HepG2 (cell line): ENCODE results near the gene LRRC4C. TPM values are rescaled to one million over a fixed set of nuclear protein-coding genes. Genes with fewer than 3 reads are reported as not detected.

Experiments used
- ATAC-seq: fragments of 200-7000 bp; cut with Tn5 transposase; 3 replicates; pipeline ENCODE4 v1.9.1; 2020; ENCODE audit warnings: mild to moderate bottlenecking, moderate library complexity
- BruUV-seq: library from RNA; stranded (reverse); fragments of 400-500 nt; replicated peaks from 2 replicates; lab custom pipeline; 2021; lab: Mats Ljungman, UMichigan
- CTCF ChIA-PET: fragments of 300-600 bp; formaldehyde crosslinking; extraction: SDS; loops from one replicate; lab custom pipeline; 2021; ENCODE audit warnings: low total read pairs, inconsistent platforms, low intra/inter-chr PET ratio; lab: Yijun Ruan, JAX
- POLR2A ChIA-PET: fragments of 350-600 bp; sonication (Branson Sonifier 250); formaldehyde crosslinking; loops from one replicate; lab custom pipeline; 2020; ENCODE audit warnings: antibody characterized with exemption, inconsistent platforms; lab: Yijun Ruan, JAX
- DNase-seq: peaks from one replicate; pipeline ENCODE4 v3.0.0-alpha.2; 2015; ENCODE audit warnings: low spot score
- FAIRE-seq: peaks from 3 replicates; lab custom pipeline; 2011; peaks lifted over from hg19 to GRCh38; lab: Jason Lieb, UNC
- H2AFZ ChIP-seq: one replicate; pipeline ENCODE4 v1.6.1; 2011; ENCODE audit warnings: low read length, inconsistent platforms
- H3K27ac ChIP-seq: fragments of 300-600 bp; 3 replicates; pipeline ENCODE4 v1.8.0; 2011; ENCODE audit warnings: mixed run types, mild to moderate bottlenecking, mixed read lengths, low read length, inconsistent platforms; ENCODE audit not compliant: insufficient read depth; ENCODE audit errors: extremely low read length
- H3K27me3 ChIP-seq, 2 experiments: fragments of 200-600 bp in 1 of 2; 2 replicates in 1 of 2; 3 replicates in 1 of 2; pipeline versions ENCODE4 v1.6.0 to v1.8.0; 2011; ENCODE audit warnings: low read length in 2 of 2, mild to moderate bottlenecking in 2 of 2, moderate library complexity in 2 of 2, inconsistent platforms in 1 of 2; ENCODE audit not compliant: insufficient read depth in 2 of 2, control insufficient read depth in 1 of 2
- H3K36me3 ChIP-seq, 2 experiments: fragments of 200-600 bp in 1 of 2; replicated peaks in 1 of 2; 2 replicates in 1 of 2; 3 replicates in 1 of 2; pipeline versions ENCODE4 v1.5.1 to v1.8.0; 2011; ENCODE audit warnings: low read length in 2 of 2, inconsistent platforms in 1 of 2; ENCODE audit not compliant: insufficient read depth in 2 of 2, control insufficient read depth in 1 of 2
- H3K4me1 ChIP-seq: 2 replicates; pipeline ENCODE4 v1.5.1; 2012; ENCODE audit warnings: low read length, inconsistent platforms; ENCODE audit not compliant: insufficient read depth
- H3K4me2 ChIP-seq: 2 replicates; pipeline ENCODE4 v1.6.0; 2011; ENCODE audit warnings: low read depth, low read length, inconsistent platforms
- H3K4me3 ChIP-seq, 3 experiments: fragments of 200-600 bp in 1 of 3; sonication (generic), shearing (Covaris generic) in 1 of 3; replicated peaks in 1 of 3; 2 replicates each; pipeline ENCODE4 v1.5.1; 2011 to 2016; ENCODE audit warnings: low read length in 3 of 3, inconsistent platforms in 2 of 3, low read depth in 2 of 3, mild to moderate bottlenecking in 2 of 3, control low read depth in 1 of 3, mixed read lengths in 1 of 3; ENCODE audit not compliant: insufficient read depth in 1 of 3
- H3K79me2 ChIP-seq: one replicate; pipeline ENCODE4 v1.6.1; 2011; ENCODE audit warnings: low read length, inconsistent platforms; ENCODE audit not compliant: insufficient read depth
- H3K9ac ChIP-seq: 2 replicates; pipeline ENCODE4 v1.6.0; 2011; ENCODE audit warnings: mild to moderate bottlenecking, low read depth, low read length, inconsistent platforms; ENCODE audit not compliant: insufficient read depth
- H3K9me3 ChIP-seq: 2 replicates; pipeline ENCODE4 v1.5.1; 2012; ENCODE audit warnings: mild to moderate bottlenecking, low read length
- H4K20me1 ChIP-seq: 2 replicates; pipeline ENCODE4 v1.6.0; 2011; ENCODE audit warnings: inconsistent platforms, mild to moderate bottlenecking, low read length, moderate library complexity; ENCODE audit not compliant: insufficient read depth
- DMTF1 ChIP-seq: sonication (generic); formaldehyde crosslinking; IDR thresholded peaks from 2 replicates; pipeline ENCODE4 v1.4.0; 2020; ENCODE audit warnings: mild to moderate bottlenecking, missing genetic modification reagents
- DNMT1 ChIP-seq: sonication (generic); formaldehyde crosslinking; IDR thresholded peaks from 2 replicates; pipeline ENCODE4 v1.5.1; 2020; ENCODE audit warnings: mild to moderate bottlenecking, missing genetic modification reagents
- FOXO4 ChIP-seq: sonication (generic); formaldehyde crosslinking; conservative IDR thresholded peaks from 2 replicates; pipeline ENCODE4 v1.8.1; 2023; ENCODE audit warnings: missing genetic modification reagents
- KDM3A ChIP-seq: IDR thresholded peaks from 2 replicates; pipeline ENCODE4 v1.6.1; 2018; ENCODE audit warnings: low read depth, missing compliant biosample characterization
- MYNN ChIP-seq: sonication (generic); formaldehyde crosslinking; IDR thresholded peaks from 2 replicates; pipeline ENCODE4 v1.4.0; 2020; ENCODE audit warnings: mild to moderate bottlenecking, low read depth, missing genetic modification reagents
- ZFP36L2 ChIP-seq: sonication (generic); formaldehyde crosslinking; IDR thresholded peaks from 2 replicates; pipeline ENCODE4 v1.4.0; 2020; ENCODE audit warnings: missing genetic modification reagents
- WGBS: methylation state at CpG from one replicate; pipeline ENCODE4 v1.1.6; 2017; ENCODE audit warnings: low lambda C conversion rate; 5-methylcytosine and 5-hydroxymethylcytosine counted together
- in situ Hi-C: cut with HindIII; loops from 2 replicates; pipeline ENCODE4 v1.10.0; 2017; ENCODE audit warnings: low pct_unique_long_range_greater_than_20kb; ENCODE audit not compliant: extremely low pct_ligation_motif_present
- intact Hi-C: fragments of 100-400 bp; cut with micrococcal nuclease; formaldehyde crosslinking; loops from one replicate; pipeline ENCODE4 v1.10.0; 2022; ENCODE audit not compliant: unreplicated experiment
- polyA plus RNA-seq, 8 experiments: library from polyadenylated mRNA; depleted of rRNA in 3 of 8; stranded (reverse) in 7 of 8; unstranded in 1 of 8; fragments of >200 nt; fragmentation: Illumina TruSeq in 4 of 8; extraction: Trizol in 4 of 8; gene quantifications; 2 replicates each; pipeline versions ENCODE4 v1.2.1 to v1.2.3, GENCODE V29; 2011 to 2016; ENCODE audit warnings: low read depth in 4 of 8, missing spikeins in 1 of 8, mixed read lengths in 1 of 8; ENCODE audit not compliant: insufficient read depth in 1 of 8
- total RNA-seq, 5 experiments: library from RNA; depleted of rRNA; stranded (reverse); fragments of >200 nt; fragmentation: Illumina TruSeq; extraction: Trizol; gene quantifications; 2 replicates each; pipeline ENCODE4 v1.2.3, GENCODE V29; 2016; ENCODE audit warnings: low read depth in 1 of 5

Gene LRRC4C
- total and polyA plus RNA-seq, 2 of the 13 experiments (the other 11 are each of a cell fraction or from before 2014, with no cell fraction given), result not detected

GRCh38 chr11:40271361-40271760 is 1188.1 kb downstream of the LRRC4C start (continued):
- no peak for TF ChIP-seq DMTF1 (CRISPR knock-in tag)
- no peak for TF ChIP-seq MYNN (CRISPR knock-in tag)
- no peak for TF ChIP-seq FOXO4
- TF ChIP-seq KDM3A, result no peak

- no peak overlapping the region for H2AFZ ChIP-seq
- WGBS, result 0% methylated on average over 2 of the region's 2 CpGs
- DNase-seq, result no peak
- TF ChIP-seq ZFP36L2 (no peak), DNMT1 (CRISPR knock-in tag) (no peak)
- POLR2A ChIA-PET, result no interaction called here
- H3K4me2 ChIP-seq, result no peak overlapping the region
- no peak overlapping the region for H3K27ac ChIP-seq
- no TSS peak for BruUV-seq
- no peaks in the 10 kb centered on the region for H4K20me1 ChIP-seq
- no peaks in the 10 kb centered on the region for H3K4me1 ChIP-seq
- FAIRE-seq, result no peak
- in situ Hi-C loops, result no loop called here
- H3K9me3 ChIP-seq, result no peaks in the 10 kb centered on the region
- H3K4me3 ChIP-seq, result no peak overlapping the region
- no peak overlapping the region for H3K9ac ChIP-seq
- H3K79me2 ChIP-seq, result no peaks in the 10 kb centered on the region
- CTCF ChIA-PET, result no interaction called here
- ATAC-seq, result no peak
- H3K27me3 ChIP-seq, result no peaks in the 10 kb centered on the region
- intact Hi-C loops, result no loop called here
- no peaks in the 10 kb centered on the region for H3K36me3 ChIP-seq
Observed at GRCh38 chr11:40269865-40270264, 1189.6 kb downstream of the LRRC4C start.
